ENCODE data around the gene ADGRV1.

- TF ChIP-seq POLR2A (IDR thresholded peaks at IDR 0.05; ENCODE audit: extremely low read depth, insufficient read length): no peak
- no peak for TF ChIP-seq CTCF (IDR thresholded peaks at IDR 0.05; ENCODE audit: low read depth, low read length)
- TF ChIP-seq MAX (IDR thresholded peaks at IDR 0.05; ENCODE audit: low read depth, low read length): no peak
Observed at GRCh38 chr5:91091471-91092234, 533.1 kb downstream of the ADGRV1 start.

All from NB4 (cell line).